Muscle layer of colon (tissue), 2 donors: ENCODE results near the gene NDUFA6.

Source experiments
- H3K27ac ChIP-seq: one replicate; pipeline ENCODE4 v1.7.0; 2013; ENCODE audit warnings: low read depth, mild to moderate bottlenecking, low read length, moderate library complexity
- H3K27me3 ChIP-seq, 2 donors: one replicate each; pipeline ENCODE4 v1.7.0; 2013; ENCODE audit warnings: low read length in 2 of 2, mild to moderate bottlenecking in 2 of 2; ENCODE audit not compliant: insufficient read depth in 2 of 2, control insufficient read depth in 1 of 2
- H3K36me3 ChIP-seq: one replicate; pipeline ENCODE4 v1.7.0; 2013; ENCODE audit warnings: mild to moderate bottlenecking, low read length; ENCODE audit not compliant: insufficient read depth
- H3K4me1 ChIP-seq: one replicate; pipeline ENCODE4 v1.7.0; 2013; ENCODE audit warnings: mild to moderate bottlenecking, low read length; ENCODE audit not compliant: insufficient read depth
- H3K4me3 ChIP-seq, 2 donors: one replicate each; pipeline ENCODE4 v1.7.0; 2013; ENCODE audit warnings: low read length in 2 of 2, low read depth in 1 of 2, mild to moderate bottlenecking in 1 of 2, moderate library complexity in 1 of 2
- H3K9ac ChIP-seq: one replicate; pipeline ENCODE4 v1.7.0; 2013; ENCODE audit warnings: low read length
- H3K9me3 ChIP-seq: one replicate; pipeline ENCODE4 v1.7.0; 2013; ENCODE audit warnings: mild to moderate bottlenecking, low read length
- donor health status: abdominal sarcoma.
- donor health status: Adenocarcinoma of cecum.

The NDUFA6 gene

GRCh38 chr22:42041784-42042183 is 48.8 kb downstream of the NDUFA6 start:
- Histone ChIP-seq H3K9me3 (no peaks in the 10 kb centered on the region), H3K9ac (no peak overlapping the region), H3K27ac (no peak overlapping the region)

GRCh38 chr22:42039271-42039670 is 51.3 kb downstream of the NDUFA6 start:
- Histone ChIP-seq H3K27me3 (no peaks in the 10 kb centered on the region), H3K4me1 (no peaks in the 10 kb centered on the region), H3K9me3 (no peaks in the 10 kb centered on the region)

More at GRCh38 chr22:42041784-42042183, 48.8 kb downstream of the NDUFA6 start:
- H3K4me3 ChIP-seq = no peak overlapping the region
- H3K27me3 ChIP-seq = no peaks in the 10 kb centered on the region
- no peaks in the 10 kb centered on the region for H3K4me1 ChIP-seq
- H3K36me3 ChIP-seq = no peaks in the 10 kb centered on the region

More at GRCh38 chr22:42039271-42039670, 51.3 kb downstream of the NDUFA6 start:
- H3K27ac ChIP-seq = no peak overlapping the region
- no peaks in the 10 kb centered on the region for H3K36me3 ChIP-seq
- H3K4me3 ChIP-seq = no peak overlapping the region
- H3K9ac ChIP-seq = no peak overlapping the region
